Brain microvascular endothelial cell (primary cell): Measurements from ENCODE around the gene CYTL1.
"Not testable (repeated sequence)": the region's sequence is repeated elsewhere in the genome, so short reads cannot be mapped to it uniquely, and the experiment has no call there.

Source experiments
- DNase-seq: peaks from one replicate; pipeline ENCODE4 v3.0.0-alpha.2; 2020
- H3K27ac ChIP-seq: fragments of 250-450 bp; sonication (Bioruptor Pico); 2 replicates; pipeline ENCODE4 v1.5.1; 2020; ENCODE audit warnings: mild to moderate bottlenecking, moderate library complexity
- H3K27me3 ChIP-seq: fragments of 250-450 bp; sonication (Bioruptor Pico); replicated peaks from 2 replicates; pipeline ENCODE4 v1.5.1; 2020; ENCODE audit warnings: mild to moderate bottlenecking
- H3K36me3 ChIP-seq: fragments of 250-450 bp; sonication (Bioruptor Pico); replicated peaks from 2 replicates; pipeline ENCODE4 v1.5.1; 2020; ENCODE audit warnings: mild to moderate bottlenecking
- H3K4me3 ChIP-seq: 2 replicates; pipeline ENCODE4 v1.5.1; 2011; ENCODE audit warnings: low read depth, mild to moderate bottlenecking, control low read depth, low read length, moderate library complexity
- CTCF ChIP-seq: IDR thresholded peaks from 2 replicates; pipeline ENCODE4 v1.5.1; 2011; ENCODE audit warnings: low read depth, mild to moderate bottlenecking, moderate library complexity, low read length, control low read depth, inconsistent platforms; ENCODE audit errors: missing control alignments
- in situ Hi-C: cut with HindIII; loops from 2 replicates; pipeline ENCODE4 v1.10.0; 2017; ENCODE audit warnings: low sequenced_read_pairs, low pct_ligation_motif_present

The CYTL1 gene

GRCh38 chr4:5012958-5013357 lies 6.3 kb downstream of the CYTL1 start:
- TF ChIP-seq CTCF: no peak
- in situ Hi-C loops: no loop called here
- no peaks in the 10 kb centered on the region for H3K36me3 ChIP-seq
- H3K27me3 ChIP-seq: no peaks in the 10 kb centered on the region
- no peak overlapping the region for H3K27ac ChIP-seq
- H3K4me3 ChIP-seq: no peak overlapping the region
- no peak for DNase-seq

GRCh38 chr4:5012244-5012898 lies 6.9 kb downstream of the CYTL1 start:
- Histone ChIP-seq H3K36me3 (no peaks in the 10 kb centered on the region), H3K4me3 (no peak overlapping the region), H3K27ac (no peak overlapping the region), H3K27me3 (no peaks in the 10 kb centered on the region)
- no peak for DNase-seq
- TF ChIP-seq CTCF: no peak
- in situ Hi-C loops: no loop called here

- no peak for TF ChIP-seq CTCF
- no peak for DNase-seq
- no peak overlapping the region for H3K4me3 ChIP-seq
- H3K27me3 ChIP-seq: no peaks in the 10 kb centered on the region
- no peak overlapping the region for H3K27ac ChIP-seq
- no peaks in the 10 kb centered on the region for H3K36me3 ChIP-seq
- in situ Hi-C loops: no loop called here
Measured at GRCh38 chr4:5010984-5011383, 8.3 kb downstream of the CYTL1 start.

GRCh38 chr4:5009796-5010195 lies 9.5 kb downstream of the CYTL1 start:
- no peaks in the 10 kb centered on the region for H3K36me3 ChIP-seq
- no peak overlapping the region for H3K4me3 ChIP-seq
- TF ChIP-seq CTCF: no peak
- H3K27ac ChIP-seq: no peak overlapping the region
- in situ Hi-C loops: no loop called here
- no peak for DNase-seq
- no peaks in the 10 kb centered on the region for H3K27me3 ChIP-seq

- in situ Hi-C loops, H3K27ac ChIP-seq, H3K4me3 ChIP-seq, H3K27me3 ChIP-seq, DNase-seq, H3K36me3 ChIP-seq: not testable (repeated sequence)
Measured at GRCh38 chr4:5006932-5007331, 12.3 kb downstream of the CYTL1 start.

GRCh38 chr4:5004496-5004895 lies 14.8 kb downstream of the CYTL1 start:
- Histone ChIP-seq H3K27ac (no peak overlapping the region), H3K36me3 (no peaks in the 10 kb centered on the region), H3K27me3 (no peaks in the 10 kb centered on the region), H3K4me3 (no peak overlapping the region)
- TF ChIP-seq CTCF: no peak
- no peak for DNase-seq
- in situ Hi-C loops: no loop called here
